Loucy (cell line): ENCODE results near the gene KIF16B.

ENCODE experiments used
- CTCF ChIP-seq: fragments of 200-600 bp; sonication (generic); conservative IDR thresholded peaks from 2 replicates; pipeline ENCODE4 v1.5.1; 2014; ENCODE audit warnings: mild to moderate bottlenecking, antibody characterized with exemption, low read length
- EZH2phosphoT487 ChIP-seq: fragments of 200-600 bp; IDR thresholded peaks from 2 replicates; pipeline ENCODE4 v1.6.1; 2018; ENCODE audit warnings: antibody characterized with exemption, mild to moderate bottlenecking, moderate library complexity, borderline replicate concordance

- TF ChIP-seq CTCF = no peak
- no peak for TF ChIP-seq EZH2phosphoT487
Measured at GRCh38 chr20:16271450-16271849, 301.8 kb downstream of the KIF16B start.
